GM10266 (cell line): ENCODE data around the gene KLHL29.
A peak's percentile ranks its signal among the peaks of the same experiment; 100 is the strongest.

ENCODE experiments used
- DNase-seq: peaks from one replicate; pipeline ENCODE4 v3.0.0; 2012; ENCODE audit errors: extremely low spot score
- TF ChIP-seq, protein P1 (sequence below): IDR thresholded peaks from 2 replicates; pipeline ENCODE4 v1.5.1; 2012; ENCODE audit warnings: mild to moderate bottlenecking, low read depth; ENCODE audit not compliant: control insufficient read depth, insufficient read depth; ENCODE audit errors: missing control alignments

Gene KLHL29

DNA sequence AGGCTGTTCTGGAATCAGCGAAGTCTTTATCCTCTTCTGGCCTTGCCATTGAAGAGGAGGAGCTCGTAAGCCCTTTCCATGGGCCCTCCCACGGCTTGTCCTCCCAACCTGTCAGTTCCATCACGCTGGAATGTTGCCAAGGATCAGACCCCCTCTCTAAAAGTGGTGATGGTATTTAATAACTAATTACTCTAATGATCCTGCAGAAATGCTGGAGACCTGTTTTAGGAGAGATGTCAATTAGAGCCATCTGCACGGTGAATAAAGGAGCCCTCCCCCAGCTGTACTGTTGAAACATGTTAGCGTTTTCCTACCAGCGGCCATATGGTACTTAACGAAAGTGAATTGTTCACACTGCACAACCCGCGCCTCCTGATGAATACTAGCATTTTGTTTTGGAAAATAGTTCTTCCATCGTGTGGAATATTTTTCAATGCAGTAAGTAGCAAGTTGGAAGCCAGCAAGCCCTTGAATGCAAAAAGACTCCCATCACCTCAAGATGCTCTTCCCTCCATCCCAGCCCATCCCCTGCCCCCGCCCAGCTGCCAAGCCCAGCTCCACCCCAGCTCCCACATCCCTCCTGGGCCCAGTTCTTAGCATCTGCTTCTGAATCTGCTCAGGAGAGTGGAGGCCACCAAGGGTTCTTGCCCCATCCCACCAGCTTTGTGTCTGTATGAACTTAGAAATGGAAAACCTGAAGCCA lies 145.4 kb downstream of the KLHL29 start:
- no peak for DNase-seq

DNA sequence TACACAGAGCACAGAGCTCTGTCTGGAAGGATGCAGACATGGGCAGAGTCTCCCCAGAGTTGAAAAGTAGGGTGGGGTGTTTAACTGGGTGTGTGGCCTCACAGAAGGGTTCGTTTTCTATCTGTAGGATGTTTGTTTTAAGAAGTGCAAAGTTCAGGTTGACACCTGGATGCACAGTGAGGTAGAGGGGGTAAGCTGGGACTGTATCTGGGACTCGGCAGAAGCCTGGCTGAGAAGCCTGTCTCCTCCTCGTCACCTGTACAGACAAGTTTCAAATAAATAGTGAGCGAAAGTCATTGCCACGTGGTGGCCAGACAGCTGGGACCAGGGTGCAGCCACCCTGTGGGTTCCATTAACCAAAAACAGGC lies 145.9 kb downstream of the KLHL29 start:
- TF ChIP-seq, protein P1, sequence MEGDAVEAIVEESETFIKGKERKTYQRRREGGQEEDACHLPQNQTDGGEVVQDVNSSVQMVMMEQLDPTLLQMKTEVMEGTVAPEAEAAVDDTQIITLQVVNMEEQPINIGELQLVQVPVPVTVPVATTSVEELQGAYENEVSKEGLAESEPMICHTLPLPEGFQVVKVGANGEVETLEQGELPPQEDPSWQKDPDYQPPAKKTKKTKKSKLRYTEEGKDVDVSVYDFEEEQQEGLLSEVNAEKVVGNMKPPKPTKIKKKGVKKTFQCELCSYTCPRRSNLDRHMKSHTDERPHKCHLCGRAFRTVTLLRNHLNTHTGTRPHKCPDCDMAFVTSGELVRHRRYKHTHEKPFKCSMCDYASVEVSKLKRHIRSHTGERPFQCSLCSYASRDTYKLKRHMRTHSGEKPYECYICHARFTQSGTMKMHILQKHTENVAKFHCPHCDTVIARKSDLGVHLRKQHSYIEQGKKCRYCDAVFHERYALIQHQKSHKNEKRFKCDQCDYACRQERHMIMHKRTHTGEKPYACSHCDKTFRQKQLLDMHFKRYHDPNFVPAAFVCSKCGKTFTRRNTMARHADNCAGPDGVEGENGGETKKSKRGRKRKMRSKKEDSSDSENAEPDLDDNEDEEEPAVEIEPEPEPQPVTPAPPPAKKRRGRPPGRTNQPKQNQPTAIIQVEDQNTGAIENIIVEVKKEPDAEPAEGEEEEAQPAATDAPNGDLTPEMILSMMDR = no peak
- no peak for DNase-seq

More for the DNA sequence above, 145.4 kb downstream of the KLHL29 start:
- TF ChIP-seq, protein P1 = no peak

DNA sequence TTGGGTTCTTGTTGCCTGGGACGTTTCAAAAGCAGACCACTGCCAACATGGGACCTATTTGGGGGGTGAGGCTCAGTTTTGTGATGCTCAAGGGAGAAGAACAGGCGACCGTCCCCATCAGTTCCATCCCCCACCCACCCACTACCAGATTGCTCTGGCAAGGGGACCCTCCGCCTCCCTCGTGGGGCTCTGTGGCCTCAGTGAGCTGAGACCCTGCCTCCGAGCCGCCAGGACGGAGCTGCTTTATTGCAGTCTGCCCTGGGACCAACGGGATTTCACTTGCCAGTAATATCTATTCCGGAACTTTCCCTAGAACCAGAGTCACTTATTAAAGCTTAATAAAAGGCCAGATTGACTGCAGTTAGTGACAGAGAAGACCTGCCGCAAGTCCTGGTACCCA lies 146.3 kb downstream of the KLHL29 start:
- TF ChIP-seq, protein P1 = no peak
- DNase-seq = no peak

DNA sequence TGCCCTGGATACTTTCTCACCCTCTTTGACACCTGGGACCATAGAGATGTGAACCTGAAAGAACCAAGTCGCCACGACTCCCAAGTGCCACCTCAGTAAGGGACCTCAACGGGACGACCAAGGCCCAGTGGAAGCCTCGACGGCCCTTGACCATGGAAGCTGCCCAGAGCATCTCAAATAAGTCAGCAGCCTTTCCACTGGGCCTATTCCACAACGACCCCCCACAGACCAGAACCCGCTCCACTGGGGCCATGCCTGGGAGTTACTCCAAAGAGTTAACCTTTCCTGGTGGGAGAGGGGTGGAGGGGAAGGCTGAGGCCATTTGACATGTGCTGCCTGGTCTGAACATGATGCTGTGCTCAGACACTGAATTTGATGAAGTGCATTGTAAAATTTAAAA lies 146.9 kb downstream of the KLHL29 start:
- no peak for DNase-seq
- TF ChIP-seq, protein P1 = no peak

DNA sequence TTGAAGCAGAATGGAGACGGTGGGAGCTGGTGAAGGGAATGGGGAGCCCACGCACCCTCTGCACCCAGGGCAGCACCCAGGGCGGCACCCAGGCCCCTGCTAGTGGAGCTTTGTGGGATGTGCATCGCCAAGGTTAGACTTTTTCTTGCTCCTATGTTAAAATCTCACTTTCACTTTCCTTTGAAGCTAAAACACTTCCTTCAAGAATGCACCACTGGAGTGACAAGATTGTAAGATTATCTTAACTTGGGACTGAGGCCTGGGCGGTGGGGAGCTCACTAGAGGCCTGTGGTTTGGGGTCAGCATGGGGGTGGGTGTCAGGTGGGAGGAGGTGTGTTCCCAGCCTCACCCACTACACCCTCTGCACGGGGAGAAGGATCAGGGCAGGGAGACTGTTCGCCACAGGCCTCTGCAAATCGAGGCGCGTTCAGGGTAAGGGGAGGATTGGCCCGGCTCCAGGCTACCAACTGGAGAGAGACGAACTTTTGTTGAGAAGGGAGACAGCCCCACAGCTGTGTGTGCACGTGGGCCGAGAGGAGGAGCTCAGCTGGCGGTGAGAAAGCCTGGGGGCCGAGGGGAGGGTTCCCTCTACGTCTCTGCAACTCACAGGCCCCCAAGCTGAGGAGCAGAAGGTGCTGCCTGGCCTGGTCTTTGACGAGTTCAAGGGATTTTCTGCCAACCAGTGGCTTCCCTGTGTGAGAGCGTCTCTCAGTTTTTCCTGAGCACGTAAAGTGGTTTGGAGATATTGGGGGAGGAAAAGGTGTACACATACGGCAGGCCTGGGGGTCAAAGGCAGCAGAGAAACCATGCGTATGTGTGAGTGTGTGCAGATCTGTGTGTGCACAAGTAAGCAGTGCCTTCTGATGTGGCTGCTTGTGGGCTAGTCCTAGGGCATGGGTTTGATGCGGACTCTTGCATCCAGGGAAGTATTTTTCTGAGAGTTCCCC lies 147.7 kb downstream of the KLHL29 start:
- DNase-seq = peak; percentile 42
- TF ChIP-seq, protein P1 = peak; percentile 6

DNA sequence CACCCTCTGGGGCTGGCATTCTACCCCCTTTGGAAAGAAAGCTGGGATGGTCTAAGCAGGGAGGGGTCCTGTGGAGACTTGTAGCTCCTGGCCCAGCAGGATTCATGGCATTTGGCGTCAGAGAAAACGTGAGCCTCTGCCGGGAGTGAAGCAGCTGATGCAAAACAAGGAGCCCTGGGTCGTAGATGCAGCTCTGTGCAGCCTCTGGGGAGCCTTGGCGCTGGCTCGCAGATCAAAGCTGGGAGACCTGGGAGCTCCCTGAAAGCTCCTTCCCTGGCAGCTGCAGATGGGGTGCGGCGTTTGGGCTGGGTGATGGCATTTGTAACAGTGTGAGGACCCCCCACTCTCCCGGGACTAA lies 148.3 kb downstream of the KLHL29 start:
- DNase-seq = no peak
- TF ChIP-seq, protein P1 = no peak

DNA sequence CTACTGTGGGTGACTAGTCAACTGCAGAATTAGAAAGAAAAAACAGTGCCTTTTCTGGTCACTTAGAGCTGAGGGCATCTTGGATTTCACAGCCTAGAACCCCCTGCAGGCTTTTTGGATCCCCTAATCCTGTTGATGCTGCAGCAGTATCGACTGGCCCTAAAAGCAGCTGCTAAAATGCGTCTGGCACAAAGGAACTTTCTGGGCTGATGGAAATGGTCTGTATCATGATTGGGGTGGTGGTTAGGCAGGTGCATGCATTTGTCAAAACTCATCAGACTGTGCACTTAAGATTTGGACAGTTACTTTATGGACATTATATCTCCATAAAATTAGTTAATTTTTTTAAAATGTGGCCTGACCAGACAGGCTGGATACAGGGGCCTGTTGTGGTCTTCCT lies 149.8 kb downstream of the KLHL29 start:
- TF ChIP-seq, protein P1 = no peak
- DNase-seq = no peak
